Activated gamma-delta T cell treated with Interleukin-2 at 50 U/mL for 16 hours (primary cell): ENCODE measurements around the gene LNP1.
"Not testable (repeated sequence)": the region's sequence is repeated elsewhere in the genome, so short reads cannot be mapped to it uniquely, and the experiment has no call there.

Experiments used
- DNase-seq: peaks from one replicate; pipeline ENCODE4 v3.0.0-alpha.2; 2020

The LNP1 gene

DNA sequence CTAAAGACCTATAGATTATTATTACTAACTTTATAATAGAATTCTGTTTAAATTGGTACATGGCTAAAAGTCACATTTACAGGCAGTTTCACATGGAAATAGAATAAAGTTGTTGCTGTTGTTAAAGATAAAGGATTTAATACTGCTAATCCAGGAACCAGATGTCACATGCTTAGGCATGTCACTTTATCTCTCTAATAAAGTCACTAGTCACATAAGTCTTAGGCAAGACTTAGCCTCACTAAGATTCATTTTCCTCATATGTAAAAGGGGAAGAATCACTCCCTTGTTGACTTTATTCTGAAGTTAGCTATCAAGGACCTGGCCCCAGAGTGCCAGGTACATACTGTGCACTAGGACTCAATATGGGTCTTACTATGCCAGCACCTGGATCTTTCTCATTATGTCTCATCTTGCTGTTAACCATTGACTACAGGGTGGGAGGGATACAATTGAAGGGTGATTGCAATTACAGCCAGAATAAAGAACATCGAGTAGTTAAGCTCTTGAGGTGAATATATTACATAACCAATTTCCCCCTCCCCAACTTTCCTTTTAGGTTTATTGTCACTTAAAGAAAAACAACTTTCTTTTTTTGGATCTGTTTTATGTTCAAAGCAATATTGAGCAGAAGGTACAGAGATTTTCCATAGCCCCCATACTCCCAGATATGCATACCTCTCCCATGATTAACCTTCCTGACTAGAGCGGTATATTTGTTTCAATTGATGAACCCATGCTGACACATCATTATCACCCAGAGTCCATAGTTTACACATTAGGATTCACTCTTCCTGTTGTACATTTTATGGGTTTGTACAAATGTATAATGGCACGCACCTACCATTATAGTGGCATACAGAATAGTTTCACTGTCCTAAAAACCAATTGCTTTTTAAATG lies 36.6 kb downstream of the LNP1 start:
- DNase-seq: no peak

- DNase-seq: no peak
Observed at GRCh38 chr3:100438623-100438974, 37.3 kb downstream of the LNP1 start.

DNA sequence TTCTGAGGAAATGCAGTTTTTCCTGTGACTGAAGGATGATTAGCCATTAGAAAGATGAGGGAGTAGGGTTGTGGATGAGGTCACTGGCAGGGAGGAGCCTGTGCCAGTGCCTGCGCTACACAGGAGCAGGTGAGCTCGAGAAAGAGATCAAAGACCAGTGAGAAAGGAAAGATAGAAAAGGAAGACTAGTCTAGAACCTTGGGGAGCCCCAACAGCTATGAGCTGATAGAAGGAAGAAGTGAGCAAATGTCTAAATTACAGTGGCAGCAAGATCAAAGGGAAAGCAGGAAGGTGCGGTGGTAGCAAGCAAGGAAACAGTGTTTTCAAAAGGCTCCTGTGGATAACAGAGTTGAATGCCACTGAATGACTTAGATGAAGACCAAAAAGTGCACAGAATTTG lies 39.6 kb downstream of the LNP1 start:
- no peak for DNase-seq

- no peak for DNase-seq
Observed at GRCh38 chr3:100443690-100444089, 42.4 kb downstream of the LNP1 start.

- DNase-seq: not testable (repeated sequence)
Observed at GRCh38 chr3:100447067-100447466, 45.7 kb downstream of the LNP1 start.

DNA sequence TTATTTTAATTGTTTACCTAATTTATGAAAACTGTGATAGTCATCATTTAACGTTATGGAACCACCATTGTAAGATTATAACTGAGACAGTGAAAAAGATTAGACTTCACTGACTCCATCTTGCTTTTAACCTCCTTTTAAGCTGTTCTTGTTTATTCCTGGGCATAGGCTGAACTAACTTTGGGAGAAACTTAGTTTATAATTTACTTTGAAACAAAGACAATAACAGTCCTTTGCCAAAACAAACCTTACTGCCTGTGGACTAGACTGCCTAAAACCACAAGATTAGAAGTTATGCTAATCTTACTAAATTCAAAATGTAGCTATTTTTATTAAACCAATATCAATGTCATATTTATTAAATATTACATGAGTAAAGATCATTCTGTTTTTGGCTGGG lies 46.7 kb downstream of the LNP1 start:
- no peak for DNase-seq

DNA sequence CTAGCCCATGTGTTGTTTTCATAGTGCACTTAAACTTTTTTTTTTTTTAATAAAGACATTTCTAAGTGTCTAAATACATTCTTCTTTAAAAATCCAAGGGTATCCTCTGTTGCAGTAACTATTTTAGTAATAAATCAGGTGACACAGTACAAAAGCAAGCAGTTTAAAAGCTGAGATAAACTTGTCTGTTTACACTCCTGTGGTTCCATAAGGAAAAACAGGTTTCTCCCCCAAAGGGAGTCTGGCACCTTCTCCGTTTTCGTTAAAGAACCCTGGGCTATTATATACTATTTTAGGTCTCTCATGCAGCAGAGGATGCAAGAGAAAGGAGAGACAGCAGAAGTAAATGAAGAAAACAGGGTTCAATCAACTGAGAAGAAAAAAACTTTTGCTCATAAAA lies 47.9 kb downstream of the LNP1 start:
- no peak for DNase-seq

DNA sequence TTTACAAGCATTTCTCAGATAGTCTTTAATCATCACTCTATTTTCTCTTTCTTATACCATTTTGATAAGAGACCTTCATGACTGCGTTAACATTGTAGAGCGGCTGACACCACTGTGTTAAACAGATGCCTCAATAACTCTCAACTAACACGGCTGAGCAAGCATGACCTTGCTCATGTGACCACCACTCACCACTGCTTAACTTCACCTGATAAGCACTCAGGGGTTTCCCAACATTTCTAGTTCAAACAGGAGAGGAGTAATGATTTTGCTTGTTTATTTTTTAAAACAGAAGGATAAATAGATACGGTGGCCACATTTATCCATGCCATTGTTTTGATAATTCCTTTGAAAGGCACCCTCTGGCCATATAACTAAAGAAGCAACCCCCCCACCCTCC lies 53.3 kb downstream of the LNP1 start:
- no peak for DNase-seq

DNA sequence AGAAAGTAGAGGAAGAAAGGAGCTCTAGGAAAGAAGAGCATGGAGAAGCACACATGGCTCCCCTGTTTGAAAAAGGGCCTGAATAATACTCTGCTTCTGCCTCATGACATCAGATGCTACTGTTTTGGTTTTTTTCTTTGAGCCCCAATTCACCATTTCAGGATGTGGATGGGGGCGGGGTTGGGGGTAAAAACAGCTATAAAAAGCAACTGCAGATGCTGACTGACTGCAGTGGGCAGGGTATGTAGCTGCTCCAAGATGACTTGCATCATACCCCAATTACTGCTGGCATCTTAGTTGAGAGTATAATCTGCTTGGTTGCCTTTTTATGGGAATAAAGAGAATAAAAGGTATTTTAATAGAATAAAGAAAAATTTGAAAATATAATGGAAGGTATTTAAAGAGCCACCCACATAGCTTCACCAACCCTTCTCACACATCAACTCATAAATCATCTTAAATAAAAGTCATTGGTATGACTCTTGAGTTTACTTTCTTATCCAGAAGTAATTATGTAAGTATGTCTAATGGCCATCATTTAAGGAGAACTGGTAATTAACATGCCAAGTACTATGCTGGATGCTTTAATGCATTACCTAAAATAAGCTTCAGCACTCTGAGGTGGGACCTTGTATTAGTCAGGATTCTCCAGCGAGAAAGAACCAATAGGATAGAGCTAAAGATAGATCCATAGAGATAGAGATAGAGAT lies 54.7 kb downstream of the LNP1 start:
- no peak for DNase-seq

GRCh38 chr3:100456745-100457144 lies 55.4 kb downstream of the LNP1 start:
- DNase-seq: no peak

DNA sequence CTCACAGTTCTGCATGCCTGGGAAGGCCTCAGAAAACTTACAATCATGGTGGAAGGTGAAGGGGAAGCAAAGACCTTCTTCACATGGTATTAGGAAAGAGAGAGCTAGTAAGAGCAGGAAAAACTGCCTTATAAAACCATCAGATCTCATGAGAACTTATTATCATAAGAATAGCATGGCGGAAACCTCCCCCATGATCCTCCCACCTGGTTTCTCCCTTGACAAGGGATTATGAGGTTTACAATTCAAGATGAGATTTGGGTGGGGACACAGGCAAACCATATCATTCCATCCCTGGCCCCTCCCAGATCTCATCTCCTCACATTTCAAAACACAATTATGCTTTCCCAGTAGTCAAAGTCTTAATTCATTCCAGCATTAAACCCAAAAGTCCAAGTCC lies 56.5 kb downstream of the LNP1 start:
- no peak for DNase-seq

DNA sequence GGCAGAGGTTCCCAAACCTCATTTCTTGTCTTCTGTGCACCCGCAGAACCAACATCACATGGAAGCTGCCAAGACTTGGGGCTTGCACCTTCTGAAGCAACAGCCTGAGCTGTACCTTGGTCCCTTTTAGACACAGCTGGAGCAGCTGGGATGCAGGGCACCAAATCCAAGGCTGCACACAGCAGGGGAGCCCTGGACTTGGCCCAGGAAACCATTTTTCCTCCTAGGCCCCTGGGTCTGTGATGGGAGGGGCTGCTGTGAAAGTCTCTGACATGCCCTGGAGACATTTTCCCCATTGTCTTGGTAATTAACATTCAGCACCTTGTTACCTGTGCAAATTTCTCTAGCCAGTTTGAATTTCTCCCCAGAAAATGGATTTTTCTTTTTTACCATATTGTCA lies 57.5 kb downstream of the LNP1 start:
- no peak for DNase-seq

DNA sequence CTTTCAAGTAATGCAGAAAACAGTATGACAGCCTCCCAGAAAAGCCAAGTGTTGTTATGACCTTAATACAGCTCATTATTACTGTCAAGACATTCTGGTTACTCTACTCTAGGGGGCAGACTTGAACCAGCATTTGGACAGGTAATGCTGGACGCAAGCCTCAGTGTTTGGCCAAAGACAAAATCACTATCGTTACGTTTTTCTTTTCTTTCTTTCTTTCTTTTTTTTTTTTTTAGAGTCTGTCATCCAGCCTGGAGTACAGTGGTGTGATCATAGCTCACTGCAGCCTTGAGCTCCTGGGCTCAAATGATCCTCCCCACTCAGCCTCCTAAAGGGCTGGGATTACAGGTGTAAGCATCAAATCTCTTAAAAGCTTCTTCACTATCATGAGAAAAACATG lies 61.7 kb downstream of the LNP1 start:
- no peak for DNase-seq

DNA sequence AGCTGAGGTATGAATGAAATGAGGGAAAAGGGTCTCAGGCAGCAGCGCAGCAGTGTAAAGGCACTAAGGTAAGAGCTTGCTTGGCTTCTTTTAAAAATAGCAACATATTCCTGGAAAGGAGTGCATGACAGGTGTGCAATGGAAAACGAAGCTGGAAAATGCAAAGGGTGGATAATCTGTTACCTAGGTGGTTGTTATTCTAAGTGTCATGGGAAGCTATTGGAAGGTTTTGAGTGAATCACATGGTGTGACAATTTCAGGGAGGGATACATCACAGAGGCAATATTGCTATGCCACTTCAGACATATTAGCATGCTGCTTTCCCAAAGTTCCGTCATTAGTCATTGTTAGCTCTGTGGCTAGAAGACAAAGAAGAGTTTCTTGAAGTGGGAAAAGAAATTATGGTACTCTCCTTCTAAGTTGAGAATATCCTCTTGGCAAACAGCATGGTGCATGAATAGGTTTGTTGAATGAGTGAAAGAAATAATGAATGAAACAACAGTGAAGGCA lies 62.4 kb downstream of the LNP1 start:
- DNase-seq: no peak

DNA sequence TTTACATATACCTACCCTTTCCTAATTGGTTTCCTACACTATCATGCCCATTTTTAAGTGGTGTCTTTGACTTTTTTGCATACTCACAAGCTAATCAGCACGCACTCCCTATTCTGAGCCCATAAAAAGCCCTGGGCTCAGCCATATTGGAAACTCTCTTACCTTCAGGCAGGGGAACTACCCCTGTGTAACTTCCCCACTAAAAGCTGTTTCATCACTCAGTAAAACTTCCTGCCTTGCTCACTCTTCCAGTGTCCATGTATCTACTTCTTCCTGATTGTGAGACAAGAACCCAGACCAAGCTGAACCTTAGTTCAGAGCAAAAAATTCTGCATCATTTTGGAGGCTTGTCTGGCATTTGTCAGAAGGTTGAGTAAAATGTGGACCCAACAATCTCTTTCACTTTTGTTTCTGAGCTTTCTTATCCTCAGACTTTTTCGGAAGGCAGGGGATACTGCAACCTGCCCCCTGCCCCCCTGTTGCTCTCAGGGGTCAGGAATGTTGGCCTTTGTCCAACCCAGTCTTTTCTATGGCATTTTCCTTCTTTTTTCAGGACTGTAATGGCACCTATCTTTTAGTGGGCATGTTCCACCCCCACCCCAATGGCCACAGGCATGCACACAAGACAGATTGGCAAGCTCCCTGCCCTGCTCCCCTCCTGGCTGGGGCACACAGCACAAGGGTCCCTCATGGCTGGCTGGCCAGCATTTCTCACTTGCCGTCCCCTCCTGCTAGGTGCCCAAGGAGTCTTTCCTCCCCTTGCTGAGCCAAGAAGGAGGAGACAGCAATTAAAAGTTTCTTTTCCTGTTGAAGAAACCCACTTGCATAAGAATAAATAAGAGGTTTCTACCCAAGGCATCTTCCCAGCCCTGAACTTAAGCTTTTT lies 64.8 kb downstream of the LNP1 start:
- DNase-seq: no peak

DNA sequence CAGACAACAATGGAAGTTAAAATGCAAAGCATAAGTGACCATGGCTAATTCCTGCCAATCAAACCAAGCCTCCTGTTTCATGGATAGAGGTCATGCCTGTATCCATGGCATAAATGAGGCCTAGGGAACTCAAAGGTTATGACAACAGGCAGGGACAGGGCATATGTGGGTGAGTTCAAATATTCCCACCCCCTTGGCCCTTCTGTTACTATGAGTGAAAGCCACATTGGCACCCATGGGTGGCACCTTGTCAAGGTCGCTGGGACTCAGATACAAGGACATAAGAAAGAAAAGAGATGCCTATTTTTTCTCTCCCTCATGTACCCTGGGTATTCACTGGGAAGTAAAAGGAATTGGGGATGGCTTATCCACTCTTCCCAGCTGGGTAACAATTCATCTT lies 65.8 kb downstream of the LNP1 start:
- no peak for DNase-seq

GRCh38 chr3:100468676-100469075 lies 67.3 kb downstream of the LNP1 start:
- DNase-seq: no peak

GRCh38 chr3:100470951-100471350 lies 69.6 kb downstream of the LNP1 start:
- no peak for DNase-seq

- no peak for DNase-seq
Observed at GRCh38 chr3:100471444-100471843, 70.1 kb downstream of the LNP1 start.

GRCh38 chr3:100477851-100478360 lies 76.6 kb downstream of the LNP1 start:
- DNase-seq: not testable (repeated sequence)

DNA sequence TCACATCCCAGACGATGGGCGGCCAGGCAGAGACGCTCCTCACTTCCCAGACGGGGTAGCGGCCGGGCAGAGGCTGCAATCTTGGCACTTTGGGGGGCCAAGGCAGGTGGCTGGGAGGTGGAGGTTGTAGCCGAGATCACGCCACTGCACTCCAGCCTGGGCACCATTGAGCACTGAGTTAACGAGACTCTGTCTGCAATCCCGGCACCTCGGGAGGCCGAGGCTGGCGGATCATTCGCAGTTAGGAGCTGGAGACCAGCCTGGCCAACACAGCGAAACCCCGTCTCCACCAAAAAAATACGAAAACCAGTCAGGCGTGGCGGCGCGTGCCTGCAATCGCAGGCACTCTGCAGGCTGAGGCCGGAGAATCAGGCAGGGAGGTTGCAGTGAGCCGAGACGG lies 77.2 kb downstream of the LNP1 start:
- DNase-seq: not testable (repeated sequence)

DNA sequence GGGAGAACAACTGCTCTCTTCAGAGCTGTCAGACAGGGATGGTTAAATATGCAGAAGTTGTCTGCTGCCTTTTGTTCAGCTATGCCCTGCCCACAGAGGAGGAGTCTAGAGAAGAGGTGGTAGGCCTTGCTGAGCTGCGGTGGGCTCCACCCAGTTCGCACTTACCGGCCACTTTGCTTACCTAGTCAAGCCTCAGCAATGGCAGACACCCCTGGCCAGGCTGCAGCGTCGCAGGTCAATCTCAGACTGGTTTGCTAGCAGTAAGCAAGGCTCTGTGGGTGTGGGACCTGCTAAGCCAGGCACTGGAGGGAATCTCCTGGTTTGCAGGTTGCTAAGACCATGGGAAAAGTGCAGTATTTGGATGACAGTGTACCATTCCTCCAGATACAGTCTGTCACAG lies 78.7 kb downstream of the LNP1 start:
- no peak for DNase-seq

- DNase-seq: no peak
Observed at GRCh38 chr3:100482176-100482575, 80.8 kb downstream of the LNP1 start.
